ENCODE measurements around the gene TMEM106C. TPM values are rescaled to one million over a fixed set of nuclear protein-coding genes. Genes with fewer than 3 reads are reported as not detected.
A peak's percentile ranks its signal among the peaks of the same experiment; 100 is the strongest.

TMEM106C gene
- total and polyA plus RNA-seq, 7 experiments from 2014 or later, result 20.7 to 120 (median 34.7) TPM

- H3K4me1 Mint-ChIP-seq, result peaks cover 0 to 12% (median under 1%) of the 10 kb centered on the region in 7 donors
- H3K36me3 Mint-ChIP-seq, result no peaks in the 10 kb centered on the region
- ChIA-PET CTCF (interaction anchor here (0.6 to 1.3 kb wide), 5 partner anchors 11 to 202 kb away, joined by 3 to 4 read pairs (median 3); no protein-coding TSS in a partner anchor), POLR2A (no interaction called here)
- Histone ChIP-seq H3K36me3 (ENCODE audit: control insufficient read depth in 2 of 3, insufficient read depth in 3 of 3, low read length in 3 of 3) (no peaks in the 10 kb centered on the region), H3K27ac (ENCODE audit: low read depth, low read length) (no peak overlapping the region), H3K9me3 (ENCODE audit: control insufficient read depth in 2 of 3, low read length in 3 of 3) (no peaks in the 10 kb centered on the region), H3K27me3 (ENCODE audit: control insufficient read depth in 2 of 2, insufficient read depth in 2 of 2, low read length in 2 of 2) (no peaks in the 10 kb centered on the region), H3K4me3 (ENCODE audit: low read length) (no peak overlapping the region), H3K4me1 (ENCODE audit: control insufficient read depth in 2 of 2, insufficient read depth in 2 of 2, low read length in 2 of 2) (no peaks in the 10 kb centered on the region)
- DNase-seq (no peak), ATAC-seq (peak; percentile 21)
- H3K9me3 Mint-ChIP-seq, result no peaks in the 10 kb centered on the region
- intact Hi-C loops (cut with micrococcal nuclease), result loop anchor here in 1 of 2 donors (5.0 kb wide), 2 partner anchors 89 to 221 kb away; no protein-coding TSS in a partner anchor
- peaks cover 0 to 16% (median 12%) of the 10 kb centered on the region in 5 donors for H3K27me3 Mint-ChIP-seq
- H3K4me3 Mint-ChIP-seq, result no peak overlapping the region
- H3K27ac Mint-ChIP-seq, result peak overlapping the region in 1 of 9 donors; percentile 46
Observed at GRCh38 chr12:47946413-47947323, 16.7 kb upstream of the TMEM106C start.

- H3K9me3 Mint-ChIP-seq, result no peaks in the 10 kb centered on the region
- no peak overlapping the region for H3K4me3 Mint-ChIP-seq
- no peaks in the 10 kb centered on the region for H3K9me3 ChIP-seq (ENCODE audit: control insufficient read depth in 2 of 3, low read length in 3 of 3)
- H3K36me3 Mint-ChIP-seq, result no peaks in the 10 kb centered on the region
- no peaks in the 10 kb centered on the region for H3K27me3 ChIP-seq (ENCODE audit: control insufficient read depth in 2 of 2, insufficient read depth in 2 of 2, low read length in 2 of 2)
- H3K27me3 Mint-ChIP-seq, result peaks cover 0 to 15% (median 12%) of the 10 kb centered on the region in 5 donors
- H3K4me3 ChIP-seq (ENCODE audit: low read length), result no peak overlapping the region
- CTCF ChIA-PET, result interaction anchor here (0.7 to 1.3 kb wide), 5 partner anchors 10 to 219 kb away, joined by 3 to 4 read pairs (median 3); no protein-coding TSS in a partner anchor
- no peak overlapping the region for H3K27ac ChIP-seq (ENCODE audit: low read depth, low read length)
- H3K4me1 Mint-ChIP-seq, result peaks cover 0 to 12% (median 0%) of the 10 kb centered on the region in 7 donors
- H3K4me1 ChIP-seq (ENCODE audit: control insufficient read depth in 2 of 2, insufficient read depth in 2 of 2, low read length in 2 of 2), result no peaks in the 10 kb centered on the region
- H3K27ac Mint-ChIP-seq, result no peak overlapping the region
- DNase-seq (no peak), ATAC-seq (no peak)
- POLR2A ChIA-PET, result no interaction called here
- H3K36me3 ChIP-seq (ENCODE audit: control insufficient read depth in 2 of 3, insufficient read depth in 3 of 3, low read length in 3 of 3), result no peaks in the 10 kb centered on the region
- intact Hi-C loops (cut with micrococcal nuclease), result loop anchor here in 1 of 2 donors (5.0 kb wide), 2 partner anchors 90 to 220 kb away; no protein-coding TSS in a partner anchor
Observed at GRCh38 chr12:47947341-47947740, 16.1 kb upstream of the TMEM106C start.

GRCh38 chr12:47949441-47950341, 13.7 kb upstream of the TMEM106C start:
- CTCF ChIA-PET, result interaction anchor here (0.6 to 1.6 kb wide), 10 partner anchors 9 to 245 kb away, joined by 3 to 5 read pairs (median 3); no protein-coding TSS in a partner anchor
- DNase-seq, result peak in 7 of 9 donors; percentile 22 to 67 (median 45)

GRCh38 chr12:47950856-47951468, 12.4 kb upstream of the TMEM106C start:
- intact Hi-C loops (cut with micrococcal nuclease), result no loop called here

More at GRCh38 chr12:47949441-47950341, 13.7 kb upstream of the TMEM106C start:
- Mint-ChIP-seq H3K27me3 (peaks cover 4 to 13% (median 5%) of the 10 kb centered on the region in 5 donors), H3K4me1 (peaks cover 0 to 18% (median 0%) of the 10 kb centered on the region in 7 donors), H3K27ac (peak overlapping the region in 1 of 9 donors; percentile 38), H3K36me3 (no peaks in the 10 kb centered on the region), H3K4me3 (no peak overlapping the region), H3K9me3 (no peaks in the 10 kb centered on the region)
- Histone ChIP-seq H3K4me1 (ENCODE audit: control insufficient read depth in 2 of 2, insufficient read depth in 2 of 2, low read length in 2 of 2) (no peaks in the 10 kb centered on the region), H3K36me3 (ENCODE audit: control insufficient read depth in 2 of 3, insufficient read depth in 3 of 3, low read length in 3 of 3) (no peaks in the 10 kb centered on the region), H3K27me3 (ENCODE audit: control insufficient read depth in 2 of 2, insufficient read depth in 2 of 2, low read length in 2 of 2) (no peaks in the 10 kb centered on the region), H3K4me3 (ENCODE audit: low read length) (no peak overlapping the region), H3K27ac (ENCODE audit: low read depth, low read length) (no peak overlapping the region), H3K9me3 (ENCODE audit: control insufficient read depth in 2 of 3, low read length in 3 of 3) (no peaks in the 10 kb centered on the region)
- ATAC-seq, result peak; percentile 72
- POLR2A ChIA-PET, result no interaction called here
- intact Hi-C loops (cut with micrococcal nuclease), result loop anchor here (1.0 to 5.0 kb wide), 8 partner anchors 45 to 669 kb away; partner anchors contain the start of gene VDR (in 2 of the 2)

GRCh38 chr12:47954058-47954457, 9.3 kb upstream of the TMEM106C start:
- no peaks in the 10 kb centered on the region for H3K27me3 ChIP-seq (ENCODE audit: control insufficient read depth in 2 of 2, insufficient read depth in 2 of 2, low read length in 2 of 2)
- CTCF ChIA-PET, result interaction anchor here (1.0 kb wide), 1 partner anchor 212 kb away, joined by 3 read pairs; no protein-coding TSS in a partner anchor
- H3K36me3 ChIP-seq (ENCODE audit: control insufficient read depth in 2 of 3, insufficient read depth in 3 of 3, low read length in 3 of 3), result no peaks in the 10 kb centered on the region
- H3K4me3 Mint-ChIP-seq, result no peak overlapping the region
- H3K9me3 Mint-ChIP-seq, result peaks cover 0 to 11% (median 0%) of the 10 kb centered on the region in 11 donors
- DNase-seq, result no peak
- intact Hi-C loops (cut with micrococcal nuclease), result no loop called here
- no peak for ATAC-seq
- H3K4me1 Mint-ChIP-seq, result peaks cover 0 to 14% (median 0%) of the 10 kb centered on the region in 7 donors
- H3K27ac Mint-ChIP-seq, result no peak overlapping the region
- POLR2A ChIA-PET, result interaction anchor here (0.6 kb wide), 1 partner anchor 204 kb away, joined by 3 read pairs; no protein-coding TSS in a partner anchor
- H3K27ac ChIP-seq (ENCODE audit: low read depth, low read length), result no peak overlapping the region
- no peaks in the 10 kb centered on the region for H3K9me3 ChIP-seq (ENCODE audit: control insufficient read depth in 2 of 3, low read length in 3 of 3)
- no peak overlapping the region for H3K4me3 ChIP-seq (ENCODE audit: low read length)
- peaks cover 0 to 4% (median 0%) of the 10 kb centered on the region in 5 donors for H3K36me3 Mint-ChIP-seq
- H3K4me1 ChIP-seq (ENCODE audit: control insufficient read depth in 2 of 2, insufficient read depth in 2 of 2, low read length in 2 of 2), result no peaks in the 10 kb centered on the region
- peaks cover 0 to 29% (median 4%) of the 10 kb centered on the region in 5 donors for H3K27me3 Mint-ChIP-seq

More at GRCh38 chr12:47950856-47951468, 12.4 kb upstream of the TMEM106C start:
- peaks cover 0 to 18% (median 0%) of the 10 kb centered on the region in 7 donors for H3K4me1 Mint-ChIP-seq
- H3K27ac ChIP-seq (ENCODE audit: low read depth, low read length), result no peak overlapping the region
- peaks cover 4 to 21% (median 5%) of the 10 kb centered on the region in 5 donors for H3K27me3 Mint-ChIP-seq
- H3K9me3 ChIP-seq (ENCODE audit: control insufficient read depth in 2 of 3, low read length in 3 of 3), result no peaks in the 10 kb centered on the region
- DNase-seq, result no peak
- H3K9me3 Mint-ChIP-seq, result peaks cover 0 to 1% (median 0%) of the 10 kb centered on the region in 11 donors
- no peak overlapping the region for H3K4me3 ChIP-seq (ENCODE audit: low read length)
- H3K27ac Mint-ChIP-seq, result no peak overlapping the region
- POLR2A ChIA-PET, result no interaction called here
- no peaks in the 10 kb centered on the region for H3K36me3 ChIP-seq (ENCODE audit: control insufficient read depth in 2 of 3, insufficient read depth in 3 of 3, low read length in 3 of 3)
- no peak for ATAC-seq
- no peaks in the 10 kb centered on the region for H3K27me3 ChIP-seq (ENCODE audit: control insufficient read depth in 2 of 2, insufficient read depth in 2 of 2, low read length in 2 of 2)
- no peaks in the 10 kb centered on the region for H3K4me1 ChIP-seq (ENCODE audit: control insufficient read depth in 2 of 2, insufficient read depth in 2 of 2, low read length in 2 of 2)
- H3K36me3 Mint-ChIP-seq, result no peaks in the 10 kb centered on the region
- H3K4me3 Mint-ChIP-seq, result no peak overlapping the region
- CTCF ChIA-PET, result interaction anchor here (0.7 to 1.6 kb wide), 2 partner anchors 49 to 243 kb away, joined by 3 to 4 read pairs; no protein-coding TSS in a partner anchor

Measured in naive thymus-derived CD4-positive, alpha-beta T cell (primary cell).